Activated T-helper 17 cell treated with anti-CD3 and anti-CD28 coated beads, Interleukin-2, amount 50 U/mL, for 72 hours (primary cell): Measurements from ENCODE around the gene USPL1. TPM values are rescaled to one million over a fixed set of nuclear protein-coding genes. Genes with fewer than 3 reads are reported as not detected.

Experiments used
- ATAC-seq: fragments of 150-1000 bp; cut with Tn5 transposase; replicated peaks from 2 replicates; pipeline ENCODE4 v1.10.0; 2021; ENCODE audit warnings: mild to moderate bottlenecking, moderate library complexity
- H3K27ac Mint-ChIP-seq: one replicate; pipeline ENCODE4 v1.8.0; 2022; ENCODE audit warnings: mixed read lengths
- H3K27me3 Mint-ChIP-seq: one replicate; pipeline ENCODE4 v1.8.0; 2022; ENCODE audit warnings: mixed read lengths
- H3K36me3 Mint-ChIP-seq: one replicate; pipeline ENCODE4 v1.8.0; 2022; ENCODE audit warnings: low read depth, mild to moderate bottlenecking, mixed read lengths
- H3K4me1 Mint-ChIP-seq: one replicate; pipeline ENCODE4 v1.8.0; 2022; ENCODE audit warnings: mixed read lengths
- H3K4me3 Mint-ChIP-seq: one replicate; pipeline ENCODE4 v1.8.0; 2022; ENCODE audit warnings: mild to moderate bottlenecking, mixed read lengths
- H3K9me3 Mint-ChIP-seq: one replicate; pipeline ENCODE4 v1.8.0; 2022; ENCODE audit warnings: mixed read lengths
- total RNA-seq, 2 donors: library from RNA; stranded (reverse); gene quantifications; one replicate each; pipeline ENCODE4 v1.2.3, GENCODE V29; 2022

Gene USPL1
- total RNA-seq, 2 donors from 2014 or later: 17.3 to 18.6 TPM

- no peaks in the 10 kb centered on the region for H3K27me3 Mint-ChIP-seq
- H3K27ac Mint-ChIP-seq: no peak overlapping the region
Measured at GRCh38 chr13:30659980-30660379, 42.3 kb downstream of the USPL1 start.

GRCh38 chr13:30660796-30661195 lies 43.1 kb downstream of the USPL1 start:
- no peak overlapping the region for H3K4me3 Mint-ChIP-seq
- no peaks in the 10 kb centered on the region for H3K4me1 Mint-ChIP-seq
- no peak overlapping the region for H3K27ac Mint-ChIP-seq
- no peaks in the 10 kb centered on the region for H3K27me3 Mint-ChIP-seq
- ATAC-seq: no peak
- peaks cover 41% of the 10 kb centered on the region for H3K36me3 Mint-ChIP-seq
- H3K9me3 Mint-ChIP-seq: no peaks in the 10 kb centered on the region

More at GRCh38 chr13:30659980-30660379, 42.3 kb downstream of the USPL1 start:
- no peak overlapping the region for H3K4me3 Mint-ChIP-seq
- peaks cover 49% of the 10 kb centered on the region for H3K36me3 Mint-ChIP-seq
- no peaks in the 10 kb centered on the region for H3K9me3 Mint-ChIP-seq
- H3K4me1 Mint-ChIP-seq: no peaks in the 10 kb centered on the region
- no peak for ATAC-seq

- Mint-ChIP-seq H3K9me3 (no peaks in the 10 kb centered on the region), H3K4me3 (no peak overlapping the region), H3K27me3 (no peaks in the 10 kb centered on the region), H3K36me3 (peaks cover 1% of the 10 kb centered on the region), H3K27ac (no peak overlapping the region), H3K4me1 (no peaks in the 10 kb centered on the region)
- ATAC-seq: no peak
Measured at GRCh38 chr13:30664689-30665275, 47.1 kb downstream of the USPL1 start.

GRCh38 chr13:30665638-30666037 lies 47.9 kb downstream of the USPL1 start:
- ATAC-seq: no peak
- Mint-ChIP-seq H3K27me3 (no peaks in the 10 kb centered on the region), H3K4me3 (no peak overlapping the region), H3K27ac (no peak overlapping the region), H3K36me3 (no peaks in the 10 kb centered on the region), H3K9me3 (no peaks in the 10 kb centered on the region), H3K4me1 (no peaks in the 10 kb centered on the region)

GRCh38 chr13:30666113-30666512 lies 48.4 kb downstream of the USPL1 start:
- Mint-ChIP-seq H3K9me3 (no peaks in the 10 kb centered on the region), H3K27me3 (no peaks in the 10 kb centered on the region)
- ATAC-seq: no peak

GRCh38 chr13:30667014-30667413 lies 49.3 kb downstream of the USPL1 start:
- Mint-ChIP-seq H3K4me3 (no peak overlapping the region), H3K27me3 (no peaks in the 10 kb centered on the region), H3K36me3 (no peaks in the 10 kb centered on the region), H3K27ac (no peak overlapping the region), H3K9me3 (no peaks in the 10 kb centered on the region), H3K4me1 (no peaks in the 10 kb centered on the region)
- no peak for ATAC-seq

More at GRCh38 chr13:30666113-30666512, 48.4 kb downstream of the USPL1 start:
- Mint-ChIP-seq H3K36me3 (no peaks in the 10 kb centered on the region), H3K4me1 (no peaks in the 10 kb centered on the region), H3K27ac (no peak overlapping the region), H3K4me3 (no peak overlapping the region)

- no peak overlapping the region for H3K4me3 Mint-ChIP-seq
- no peaks in the 10 kb centered on the region for H3K27me3 Mint-ChIP-seq
- no peaks in the 10 kb centered on the region for H3K36me3 Mint-ChIP-seq
- no peaks in the 10 kb centered on the region for H3K4me1 Mint-ChIP-seq
- no peaks in the 10 kb centered on the region for H3K9me3 Mint-ChIP-seq
- ATAC-seq: peak; percentile 16
- H3K27ac Mint-ChIP-seq: no peak overlapping the region
Measured at GRCh38 chr13:30668312-30668711, 50.6 kb downstream of the USPL1 start.

- Mint-ChIP-seq H3K27ac (no peak overlapping the region), H3K4me3 (no peak overlapping the region), H3K4me1 (no peaks in the 10 kb centered on the region), H3K9me3 (no peaks in the 10 kb centered on the region), H3K27me3 (no peaks in the 10 kb centered on the region), H3K36me3 (peaks cover 7% of the 10 kb centered on the region)
- no peak for ATAC-seq
Measured at GRCh38 chr13:30671271-30671815, 53.6 kb downstream of the USPL1 start.

GRCh38 chr13:30673669-30674521 lies 56.2 kb downstream of the USPL1 start:
- no peaks in the 10 kb centered on the region for H3K27me3 Mint-ChIP-seq
- ATAC-seq: peak; percentile 94
- H3K4me1 Mint-ChIP-seq: no peaks in the 10 kb centered on the region
- H3K4me3 Mint-ChIP-seq: peak overlapping the region; percentile 71
- H3K27ac Mint-ChIP-seq: peak overlapping the region; percentile 90
- H3K36me3 Mint-ChIP-seq: peaks cover 7% of the 10 kb centered on the region
- no peaks in the 10 kb centered on the region for H3K9me3 Mint-ChIP-seq

- Mint-ChIP-seq H3K9me3 (no peaks in the 10 kb centered on the region), H3K36me3 (peaks cover 7% of the 10 kb centered on the region), H3K4me3 (peak overlapping the region; percentile 71), H3K4me1 (peaks cover 7% of the 10 kb centered on the region), H3K27ac (no peak overlapping the region), H3K27me3 (no peaks in the 10 kb centered on the region)
- ATAC-seq: no peak
Measured at GRCh38 chr13:30675717-30676116, 58.0 kb downstream of the USPL1 start.

GRCh38 chr13:30676672-30677071 lies 59.0 kb downstream of the USPL1 start:
- Mint-ChIP-seq H3K4me3 (no peak overlapping the region), H3K27me3 (no peaks in the 10 kb centered on the region), H3K4me1 (peaks cover 7% of the 10 kb centered on the region), H3K27ac (no peak overlapping the region), H3K9me3 (no peaks in the 10 kb centered on the region), H3K36me3 (peaks cover 7% of the 10 kb centered on the region)
- ATAC-seq: no peak

- H3K9me3 Mint-ChIP-seq: no peaks in the 10 kb centered on the region
- no peaks in the 10 kb centered on the region for H3K36me3 Mint-ChIP-seq
- H3K27ac Mint-ChIP-seq: no peak overlapping the region
- H3K27me3 Mint-ChIP-seq: no peaks in the 10 kb centered on the region
- peak; percentile 81 for ATAC-seq
- H3K4me1 Mint-ChIP-seq: peaks cover 7% of the 10 kb centered on the region
- peak overlapping the region; percentile 10 for H3K4me3 Mint-ChIP-seq
Measured at GRCh38 chr13:30679483-30680330, 62.0 kb downstream of the USPL1 start.

GRCh38 chr13:30681843-30682242 lies 64.1 kb downstream of the USPL1 start:
- Mint-ChIP-seq H3K36me3 (no peaks in the 10 kb centered on the region), H3K9me3 (no peaks in the 10 kb centered on the region), H3K4me3 (no peak overlapping the region), H3K4me1 (peaks cover 7% of the 10 kb centered on the region), H3K27ac (no peak overlapping the region), H3K27me3 (no peaks in the 10 kb centered on the region)
- ATAC-seq: no peak

GRCh38 chr13:30685320-30685859 lies 67.7 kb downstream of the USPL1 start:
- ATAC-seq: no peak
- no peaks in the 10 kb centered on the region for H3K4me1 Mint-ChIP-seq

More at GRCh38 chr13:30685320-30685859, 67.7 kb downstream of the USPL1 start:
- Mint-ChIP-seq H3K4me3 (no peak overlapping the region), H3K27me3 (no peaks in the 10 kb centered on the region), H3K36me3 (no peaks in the 10 kb centered on the region), H3K9me3 (no peaks in the 10 kb centered on the region), H3K27ac (no peak overlapping the region)
